Caco-2 (cell line): Measurements from ENCODE around the gene TSSK6. TPM values are rescaled to one million over a fixed set of nuclear protein-coding genes. Genes with fewer than 3 reads are reported as not detected.

Experiments used
- BruUV-seq: library from RNA; stranded (reverse); fragments of 400-500 nt; replicated peaks from 2 replicates; lab custom pipeline; 2021; lab: Mats Ljungman, UMichigan
- CTCF ChIA-PET: fragments of 300-600 bp; sonication (Branson Sonifier 250); formaldehyde crosslinking; loops from one replicate; lab custom pipeline; 2022; ENCODE audit warnings: antibody characterized with exemption; lab: Charles Lee
- POLR2A ChIA-PET: fragments of 300-600 bp; sonication (Branson Sonifier 250); formaldehyde crosslinking; loops from one replicate; lab custom pipeline; 2022; ENCODE audit warnings: antibody characterized with exemption; lab: Charles Lee
- DNase-seq, 2 experiments: peaks; one replicate each; pipeline versions ENCODE4 v3.0.0 to v3.0.0-alpha.2; 2020 to 2022
- H3K27me3 ChIP-seq: replicated peaks from 2 replicates; pipeline ENCODE4 v1.6.0; 2011; ENCODE audit warnings: low read length; ENCODE audit not compliant: control insufficient read depth, insufficient read depth
- H3K36me3 ChIP-seq: 2 replicates; pipeline ENCODE4 v1.5.1; 2011; ENCODE audit warnings: low read length; ENCODE audit not compliant: control insufficient read depth, insufficient read depth
- H3K4me1 ChIP-seq: fragments of 250-450 bp; sonication (Bioruptor Pico); 2 replicates; pipeline ENCODE4 v1.5.1; 2020; ENCODE audit warnings: mild to moderate bottlenecking
- H3K4me3 ChIP-seq: 2 replicates; pipeline ENCODE4 v1.5.1; 2011; ENCODE audit warnings: low read depth, mild to moderate bottlenecking, control low read depth, low read length
- H3K9me3 ChIP-seq: fragments of 250-450 bp; sonication (Bioruptor Pico); 2 replicates; pipeline ENCODE4 v1.5.1; 2020; ENCODE audit warnings: mild to moderate bottlenecking, moderate library complexity
- H3K27ac Mint-ChIP-seq: one replicate; pipeline ENCODE4 v1.8.0; 2022; ENCODE audit warnings: mixed read lengths; ENCODE audit not compliant: unreplicated experiment
- H3K27me3 Mint-ChIP-seq: one replicate; pipeline ENCODE4 v1.8.0; 2022; ENCODE audit warnings: mixed read lengths; ENCODE audit not compliant: insufficient read depth, unreplicated experiment
- H3K36me3 Mint-ChIP-seq: one replicate; pipeline ENCODE4 v1.8.0; 2022; ENCODE audit warnings: mild to moderate bottlenecking, mixed read lengths; ENCODE audit not compliant: insufficient read depth, unreplicated experiment
- H3K4me1 Mint-ChIP-seq: one replicate; pipeline ENCODE4 v1.8.0; 2022; ENCODE audit warnings: low read depth, mixed read lengths; ENCODE audit not compliant: unreplicated experiment
- H3K4me3 Mint-ChIP-seq: one replicate; pipeline ENCODE4 v1.8.0; 2022; ENCODE audit warnings: mild to moderate bottlenecking, moderate library complexity, mixed read lengths; ENCODE audit not compliant: unreplicated experiment
- H3K9me3 Mint-ChIP-seq: one replicate; pipeline ENCODE4 v1.8.0; 2022; ENCODE audit warnings: mixed read lengths; ENCODE audit not compliant: unreplicated experiment
- intact Hi-C: fragments of 100-400 bp; cut with micrococcal nuclease; formaldehyde crosslinking; loops from one replicate; pipeline ENCODE4 v1.10.0; 2022; ENCODE audit not compliant: unreplicated experiment
- total RNA-seq: library from RNA; stranded (reverse); gene quantifications from 2 replicates; pipeline ENCODE4 v1.2.3, GENCODE V29; 2022
- TF ChIP-seq, protein P1 (sequence below), 2 experiments: fragments of 200-600 bp in 1 of 2; IDR thresholded peaks; 1 replicate in 1 of 2; 2 replicates in 1 of 2; pipeline versions ENCODE4 v1.5.1 to v1.8.0; 2011 to 2022; ENCODE audit warnings: antibody characterized with exemption in 1 of 2, control low read depth in 1 of 2, inconsistent platforms in 1 of 2, low read depth in 1 of 2, low read length in 1 of 2, mild to moderate bottlenecking in 1 of 2, moderate library complexity in 1 of 2; ENCODE audit not compliant: insufficient read depth in 1 of 2, severe bottlenecking in 1 of 2, unreplicated experiment in 1 of 2

TSSK6 gene
- total RNA-seq, 1 experiment from 2014 or later, result 3.8 TPM

DNA sequence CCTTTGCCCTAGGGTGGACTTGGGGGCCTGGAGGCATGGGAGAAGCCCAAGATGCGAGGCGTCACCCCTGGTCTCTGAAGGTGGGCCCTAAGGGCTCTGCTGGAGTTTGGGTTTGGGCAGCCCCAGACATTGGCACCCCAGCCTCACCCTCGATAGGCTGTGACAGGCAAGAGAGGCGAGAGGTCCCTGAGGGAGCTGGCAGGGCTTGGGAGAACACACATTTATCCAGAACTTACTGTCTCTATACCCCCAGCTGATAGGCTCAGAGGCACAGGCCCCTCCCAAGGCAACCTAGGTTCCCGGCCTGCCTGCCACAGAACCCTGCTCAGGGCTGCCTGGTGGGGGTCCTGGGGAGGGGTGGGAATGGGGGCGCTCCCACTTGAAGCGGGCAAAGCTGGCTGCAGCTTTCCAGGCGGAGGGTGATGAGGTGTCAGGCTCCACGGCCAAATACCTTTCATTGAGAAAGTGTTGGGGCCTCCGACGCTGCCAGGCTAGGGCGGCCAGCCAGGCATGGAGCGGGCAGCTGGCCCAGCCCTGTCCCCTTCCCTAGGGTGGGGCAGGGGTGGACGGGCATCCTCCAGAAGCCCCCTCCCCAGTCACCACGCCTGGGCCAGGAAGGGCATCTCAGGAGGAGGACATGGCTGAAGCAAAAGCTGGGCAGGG is 32.5 kb upstream of the TSSK6 start:
- H3K27me3 Mint-ChIP-seq, result peaks cover 4% of the 10 kb centered on the region
- TF ChIP-seq, protein P1, sequence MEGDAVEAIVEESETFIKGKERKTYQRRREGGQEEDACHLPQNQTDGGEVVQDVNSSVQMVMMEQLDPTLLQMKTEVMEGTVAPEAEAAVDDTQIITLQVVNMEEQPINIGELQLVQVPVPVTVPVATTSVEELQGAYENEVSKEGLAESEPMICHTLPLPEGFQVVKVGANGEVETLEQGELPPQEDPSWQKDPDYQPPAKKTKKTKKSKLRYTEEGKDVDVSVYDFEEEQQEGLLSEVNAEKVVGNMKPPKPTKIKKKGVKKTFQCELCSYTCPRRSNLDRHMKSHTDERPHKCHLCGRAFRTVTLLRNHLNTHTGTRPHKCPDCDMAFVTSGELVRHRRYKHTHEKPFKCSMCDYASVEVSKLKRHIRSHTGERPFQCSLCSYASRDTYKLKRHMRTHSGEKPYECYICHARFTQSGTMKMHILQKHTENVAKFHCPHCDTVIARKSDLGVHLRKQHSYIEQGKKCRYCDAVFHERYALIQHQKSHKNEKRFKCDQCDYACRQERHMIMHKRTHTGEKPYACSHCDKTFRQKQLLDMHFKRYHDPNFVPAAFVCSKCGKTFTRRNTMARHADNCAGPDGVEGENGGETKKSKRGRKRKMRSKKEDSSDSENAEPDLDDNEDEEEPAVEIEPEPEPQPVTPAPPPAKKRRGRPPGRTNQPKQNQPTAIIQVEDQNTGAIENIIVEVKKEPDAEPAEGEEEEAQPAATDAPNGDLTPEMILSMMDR (IDR thresholded peaks at IDR 0.05; ENCODE audit: insufficient read depth in 1 of 2, low read depth in 1 of 2, low read length in 1 of 2, severe bottlenecking in 1 of 2, unreplicated experiment in 1 of 2), result no peak
- H3K9me3 Mint-ChIP-seq, result no peaks in the 10 kb centered on the region
- Histone ChIP-seq H3K4me3 (no peak overlapping the region), H3K4me1 (no peaks in the 10 kb centered on the region), H3K36me3 (no peaks in the 10 kb centered on the region), H3K27me3 (no peaks in the 10 kb centered on the region), H3K9me3 (no peaks in the 10 kb centered on the region)
- no peaks in the 10 kb centered on the region for H3K4me1 Mint-ChIP-seq
- ChIA-PET CTCF (no interaction called here), POLR2A (no interaction called here)
- H3K4me3 Mint-ChIP-seq, result no peak overlapping the region
- no peak for DNase-seq
- no peaks in the 10 kb centered on the region for H3K36me3 Mint-ChIP-seq
- no TSS peak for BruUV-seq
- no peak overlapping the region for H3K27ac Mint-ChIP-seq
- intact Hi-C loops, result no loop called here

DNA sequence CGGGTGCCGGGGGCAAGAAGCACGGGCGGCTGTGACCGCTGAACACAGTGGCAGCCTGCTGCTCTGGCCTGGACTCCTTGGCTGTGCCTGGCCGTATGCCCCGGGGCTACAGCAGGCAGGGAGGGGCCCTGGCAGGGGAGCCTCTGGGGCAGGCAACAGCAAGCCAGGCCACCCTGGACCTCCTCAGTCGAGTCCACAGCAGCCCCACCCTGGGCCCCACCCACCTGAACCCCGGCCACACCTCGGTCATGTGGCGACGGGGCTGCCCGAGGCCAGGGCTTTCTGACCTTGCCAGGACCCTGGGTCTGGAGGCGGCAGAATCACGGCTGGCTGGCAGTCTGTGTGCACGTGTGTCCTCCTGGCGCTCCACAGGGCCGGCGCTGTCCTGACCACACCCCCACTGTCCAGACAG is 31.4 kb upstream of the TSSK6 start:
- no peak overlapping the region for H3K27ac Mint-ChIP-seq
- intact Hi-C loops, result no loop called here
- H3K4me1 Mint-ChIP-seq, result no peaks in the 10 kb centered on the region
- TF ChIP-seq, protein P1 (IDR thresholded peaks at IDR 0.05; ENCODE audit: insufficient read depth in 1 of 2, low read depth in 1 of 2, low read length in 1 of 2, severe bottlenecking in 1 of 2, unreplicated experiment in 1 of 2), result no peak
- Histone ChIP-seq H3K4me1 (no peaks in the 10 kb centered on the region), H3K9me3 (no peaks in the 10 kb centered on the region), H3K36me3 (no peaks in the 10 kb centered on the region), H3K4me3 (no peak overlapping the region), H3K27me3 (no peaks in the 10 kb centered on the region)
- no peaks in the 10 kb centered on the region for H3K9me3 Mint-ChIP-seq
- no peak overlapping the region for H3K4me3 Mint-ChIP-seq
- POLR2A ChIA-PET, result no interaction called here
- H3K27me3 Mint-ChIP-seq, result peaks cover 4% of the 10 kb centered on the region
- H3K36me3 Mint-ChIP-seq, result no peaks in the 10 kb centered on the region
- DNase-seq, result no peak
- CTCF ChIA-PET, result no interaction called here
- no TSS peak for BruUV-seq

DNA sequence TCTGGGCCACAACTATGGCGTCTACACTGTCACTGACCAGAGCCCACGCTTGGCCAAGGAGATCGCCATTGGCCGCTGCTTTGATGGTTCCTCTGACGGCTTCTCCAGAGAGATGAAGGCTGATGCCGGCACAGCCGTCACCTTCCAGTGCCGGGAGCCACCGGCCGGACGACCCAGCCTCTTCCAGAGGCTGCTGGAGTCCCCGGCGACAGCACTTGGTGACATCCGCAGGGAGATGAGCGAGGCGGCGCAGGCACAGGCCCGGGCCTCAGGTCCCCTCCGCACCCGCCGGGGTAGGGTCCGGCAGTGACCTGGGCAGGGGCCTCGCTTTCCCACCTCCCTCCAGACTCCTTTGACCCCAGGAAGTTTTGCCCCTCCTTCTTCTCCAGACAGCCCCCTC is 30.4 kb upstream of the TSSK6 start:
- no peaks in the 10 kb centered on the region for H3K36me3 ChIP-seq
- DNase-seq, result no peak
- H3K4me3 ChIP-seq, result no peak overlapping the region
- CTCF ChIA-PET, result no interaction called here
- H3K27me3 ChIP-seq, result no peaks in the 10 kb centered on the region
- Mint-ChIP-seq H3K4me3 (no peak overlapping the region), H3K9me3 (no peaks in the 10 kb centered on the region), H3K27ac (no peak overlapping the region), H3K27me3 (peaks cover 4% of the 10 kb centered on the region), H3K36me3 (no peaks in the 10 kb centered on the region), H3K4me1 (no peaks in the 10 kb centered on the region)
- POLR2A ChIA-PET, result no interaction called here
- TF ChIP-seq, protein P1 (IDR thresholded peaks at IDR 0.05; ENCODE audit: insufficient read depth in 1 of 2, low read depth in 1 of 2, low read length in 1 of 2, severe bottlenecking in 1 of 2, unreplicated experiment in 1 of 2), result no peak
- no peaks in the 10 kb centered on the region for H3K9me3 ChIP-seq
- intact Hi-C loops, result no loop called here
- BruUV-seq, result no TSS peak
- H3K4me1 ChIP-seq, result no peaks in the 10 kb centered on the region
